Kidney (tissue), 14 donors: ENCODE results near the gene PSMB10. TPM values are rescaled to one million over a fixed set of nuclear protein-coding genes. Genes with fewer than 3 reads are reported as not detected.

Experiments used
- DNase-seq, 5 donors: peaks; one replicate each; pipeline ENCODE4 v3.0.0-alpha.2; 2013 to 2020
- FAIRE-seq: peaks from 2 replicates; lab custom pipeline; 2012; peaks lifted over from hg19 to GRCh38; lab: Jason Lieb, UNC
- H3K27ac ChIP-seq, 2 donors: one replicate each; pipeline ENCODE4 v1.7.0; 2013; ENCODE audit warnings: low read depth in 2 of 2, low read length in 2 of 2, inconsistent platforms in 1 of 2
- H3K27me3 ChIP-seq: one replicate; pipeline ENCODE4 v1.7.1; 2013; ENCODE audit warnings: low read length, inconsistent platforms; ENCODE audit not compliant: control insufficient read depth, insufficient read depth
- H3K36me3 ChIP-seq, 3 donors: one replicate each; pipeline versions ENCODE4 v1.7.0 to v1.7.1; 2013; ENCODE audit warnings: low read length in 3 of 3, control low read depth in 1 of 3, inconsistent platforms in 1 of 3; ENCODE audit not compliant: insufficient read depth in 3 of 3, control insufficient read depth in 2 of 3
- H3K4me1 ChIP-seq, 3 donors: one replicate each; pipeline versions ENCODE4 v1.7.0 to v1.7.1; 2013; ENCODE audit warnings: low read length in 3 of 3, inconsistent platforms in 1 of 3, low read depth in 1 of 3; ENCODE audit not compliant: control insufficient read depth in 2 of 3, insufficient read depth in 2 of 3
- H3K4me3 ChIP-seq, 3 donors: one replicate each; pipeline versions ENCODE4 v1.7.0 to v1.8.1; 2013; ENCODE audit warnings: low read length in 3 of 3, control low read depth in 1 of 3, inconsistent platforms in 1 of 3
- H3K9ac ChIP-seq, 3 donors: one replicate each; pipeline versions ENCODE4 v1.7.0 to v1.7.1; 2013; ENCODE audit warnings: low read length in 3 of 3, control low read depth in 1 of 3, inconsistent platforms in 1 of 3
- H3K9me3 ChIP-seq, 3 donors: one replicate each; pipeline versions ENCODE4 v1.7.0 to v1.7.1; 2013; ENCODE audit warnings: low read length in 3 of 3, control low read depth in 1 of 3, inconsistent platforms in 1 of 3; ENCODE audit not compliant: control insufficient read depth in 2 of 3, insufficient read depth in 1 of 3
- CTCF ChIP-seq: IDR thresholded peaks from 3 replicates; pipeline ENCODE4 v1.5.1; 2012; ENCODE audit warnings: mild to moderate bottlenecking, moderate library complexity, borderline replicate concordance; ENCODE audit not compliant: insufficient read depth; ENCODE audit errors: extremely low read depth
- intact Hi-C: fragments of 100-400 bp; cut with DNase I; formaldehyde crosslinking; loops from one replicate; pipeline ENCODE4 v1.11.1; 2022
- polyA plus RNA-seq: library from polyadenylated mRNA; stranded (reverse); fragments of 350-450 nt; fragmentation: Illumina TruSeq; extraction: RNeasy Lipid Tissue Mini Kit (QIAGEN cat#74804); gene quantifications from one replicate; pipeline ENCODE4 v1.2.3, GENCODE V29; 2014; ENCODE audit warnings: low read depth, low replicate concordance; ENCODE audit not compliant: insufficient read depth
- total RNA-seq: library from RNA; stranded (reverse); fragmentation: NEBNext Ultra II Directional; extraction: Animal tissue kit (Norgen Biotek cat#: 25700); gene quantifications from one replicate; pipeline ENCODE4 v1.2.1, GENCODE V29; 2021
- donor health status: control.
- donor health status: control.
- donor health status: control.
- donor health status: control.
- donor health status: control.
- donor health status: DM: yes; HTN: yes; CAD: no.
- donor health status: Normal renal cell carcinoma (clear cell type).

PSMB10 gene
- total and polyA plus RNA-seq, 2 donors from 2014 or later: 76.4 to 78.6 TPM

GRCh38 chr16:67907397-67908180 lies 29.1 kb downstream of the PSMB10 start:
- intact Hi-C loops: no loop called here
- Histone ChIP-seq H3K27ac (no peak overlapping the region), H3K27me3 (no peaks in the 10 kb centered on the region), H3K9ac (no peak overlapping the region), H3K9me3 (no peaks in the 10 kb centered on the region), H3K4me3 (no peak overlapping the region), H3K36me3 (peaks cover 0 to 27% (median 17%) of the 10 kb centered on the region in 3 donors), H3K4me1 (no peaks in the 10 kb centered on the region)
- FAIRE-seq (no peak), DNase-seq (no peak)
- TF ChIP-seq CTCF: no peak

GRCh38 chr16:67902831-67903230 lies 33.8 kb downstream of the PSMB10 start:
- TF ChIP-seq CTCF: no peak
- peaks cover 0 to 2% (median 0%) of the 10 kb centered on the region in 3 donors for H3K36me3 ChIP-seq
- no peak overlapping the region for H3K27ac ChIP-seq
- H3K4me3 ChIP-seq: no peak overlapping the region
- FAIRE-seq (no peak), DNase-seq (no peak)
- H3K4me1 ChIP-seq: no peaks in the 10 kb centered on the region
- no peak overlapping the region for H3K9ac ChIP-seq
- no peaks in the 10 kb centered on the region for H3K9me3 ChIP-seq
- intact Hi-C loops: no loop called here
- H3K27me3 ChIP-seq: no peaks in the 10 kb centered on the region

- Histone ChIP-seq H3K4me3 (no peak overlapping the region), H3K9ac (no peak overlapping the region), H3K36me3 (peaks cover 0 to 2% (median 0%) of the 10 kb centered on the region in 3 donors), H3K9me3 (no peaks in the 10 kb centered on the region), H3K4me1 (peaks cover 0 to 4% (median 0%) of the 10 kb centered on the region in 3 donors), H3K27ac (no peak overlapping the region), H3K27me3 (no peaks in the 10 kb centered on the region)
- DNase-seq (no peak), FAIRE-seq (no peak)
- TF ChIP-seq CTCF: no peak
- intact Hi-C loops: no loop called here
Measured at GRCh38 chr16:67901734-67902133, 34.9 kb downstream of the PSMB10 start.
